Spinal cord (tissue), 10 donors: ENCODE data around the gene PKP1. TPM values are rescaled to one million over a fixed set of nuclear protein-coding genes. Genes with fewer than 3 reads are reported as not detected.

Source experiments
- DNase-seq, 6 donors: peaks; one replicate each; pipeline versions ENCODE4 v3.0.0 to v3.0.0-alpha.2; 2013 to 2015; ENCODE audit warnings: low spot score in 6 of 6, low read depth in 4 of 6
- H3K27ac ChIP-seq: one replicate; pipeline ENCODE4 v1.5.1; 2013; ENCODE audit warnings: low read depth, low read length, control low read depth
- H3K27me3 ChIP-seq: one replicate; pipeline ENCODE4 v1.6.1; 2013; ENCODE audit warnings: low read length; ENCODE audit not compliant: control insufficient read depth, insufficient read depth
- H3K36me3 ChIP-seq: one replicate; pipeline ENCODE4 v1.6.1; 2013; ENCODE audit warnings: low read length; ENCODE audit not compliant: control insufficient read depth, insufficient read depth
- H3K4me1 ChIP-seq: one replicate; pipeline ENCODE4 v1.6.1; 2013; ENCODE audit warnings: low read length; ENCODE audit not compliant: control insufficient read depth, insufficient read depth
- H3K4me3 ChIP-seq: one replicate; pipeline ENCODE4 v1.5.1; 2013; ENCODE audit warnings: low read depth, low read length, control low read depth
- H3K9me3 ChIP-seq: one replicate; pipeline ENCODE4 v1.6.1; 2013; ENCODE audit warnings: low read length; ENCODE audit not compliant: control insufficient read depth, insufficient read depth
- WGBS: methylation state at CpG from one replicate; pipeline ENCODE4 v1.1.5; 2013; ENCODE audit warnings: missing lambda C conversion rate; ENCODE audit not compliant: insufficient coverage; 5-methylcytosine and 5-hydroxymethylcytosine counted together
- polyA plus RNA-seq, 2 donors: library from polyadenylated mRNA; unstranded; fragments of 120-200 nt; gene quantifications; one replicate each; pipeline ENCODE4 v1.2.1, GENCODE V29; 2013; ENCODE audit not compliant: insufficient read length in 2 of 2
- total RNA-seq, 2 donors: library from RNA; depleted of rRNA in 1 of 2; stranded (reverse); fragments of 120-200 nt in 1 of 2; fragments of >200 nt in 1 of 2; gene quantifications; one replicate each; pipeline versions ENCODE4 v1.2.3 to v1.2.4, GENCODE V29; 2013 to 2014
- donor health status: healthy.

The PKP1 gene
- total and polyA plus RNA-seq, 4 donors = 0.22 to 1.2 (median 0.99) TPM

DNA sequence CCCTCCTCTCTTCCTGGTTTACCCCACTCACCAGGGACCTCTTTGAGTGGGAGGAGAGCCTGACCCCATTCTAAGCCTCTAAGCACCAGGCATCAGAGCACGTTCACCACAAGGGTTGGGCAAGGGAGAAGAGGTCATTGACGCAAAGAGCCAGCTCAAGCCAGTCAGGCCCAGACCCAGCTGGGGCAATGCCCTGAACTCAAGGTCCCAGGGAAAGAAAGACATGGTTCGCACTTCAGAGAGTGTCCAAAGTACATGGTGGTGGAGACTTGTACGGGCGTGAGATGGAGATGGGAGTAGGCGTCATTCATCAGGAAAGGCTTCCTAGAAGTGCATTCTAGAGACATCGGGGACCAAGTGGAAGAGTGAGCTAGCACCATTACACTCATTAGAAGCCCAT lies 7.2 kb downstream of the PKP1 start:
- Histone ChIP-seq H3K27me3 (peaks cover 4% of the 10 kb centered on the region), H3K9me3 (no peaks in the 10 kb centered on the region), H3K4me3 (no peak overlapping the region), H3K36me3 (no peaks in the 10 kb centered on the region), H3K27ac (no peak overlapping the region), H3K4me1 (no peaks in the 10 kb centered on the region)
- 90% methylated on average over 5 of the region's 7 CpGs for WGBS
- DNase-seq = no peak

DNA sequence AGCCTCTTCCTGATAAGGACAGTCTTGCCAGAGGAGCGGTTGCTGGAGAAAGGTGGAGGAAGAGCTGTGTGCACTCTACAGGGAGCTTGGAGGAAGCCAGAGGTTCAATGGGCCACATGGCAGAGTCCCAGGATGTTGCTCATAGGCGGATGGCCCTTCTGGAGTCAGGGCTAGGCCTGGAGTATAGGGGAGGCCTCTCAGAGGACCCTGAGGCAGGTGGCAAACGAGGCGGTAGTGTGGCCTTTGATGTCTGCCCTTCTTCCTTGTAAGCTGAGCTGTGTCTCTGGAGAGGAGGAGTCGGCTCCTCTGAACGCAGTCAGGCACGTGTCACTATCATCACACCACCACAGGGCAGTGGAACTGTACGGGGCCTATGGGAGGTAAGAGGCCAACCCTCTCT lies 8.6 kb downstream of the PKP1 start:
- no peak overlapping the region for H3K27ac ChIP-seq
- no peak overlapping the region for H3K4me3 ChIP-seq
- WGBS = 89% methylated on average over 3 of the region's 8 CpGs
- H3K27me3 ChIP-seq = no peaks in the 10 kb centered on the region
- H3K9me3 ChIP-seq = no peaks in the 10 kb centered on the region
- no peaks in the 10 kb centered on the region for H3K36me3 ChIP-seq
- no peak for DNase-seq
- H3K4me1 ChIP-seq = no peaks in the 10 kb centered on the region

GRCh38 chr1:201294876-201295275 lies 11.6 kb downstream of the PKP1 start:
- no peak overlapping the region for H3K4me3 ChIP-seq
- DNase-seq = no peak
- 88% methylated on average over 2 of the region's 2 CpGs for WGBS
- no peaks in the 10 kb centered on the region for H3K9me3 ChIP-seq
- H3K27ac ChIP-seq = no peak overlapping the region
- H3K4me1 ChIP-seq = no peaks in the 10 kb centered on the region
- no peaks in the 10 kb centered on the region for H3K36me3 ChIP-seq
- H3K27me3 ChIP-seq = no peaks in the 10 kb centered on the region

DNA sequence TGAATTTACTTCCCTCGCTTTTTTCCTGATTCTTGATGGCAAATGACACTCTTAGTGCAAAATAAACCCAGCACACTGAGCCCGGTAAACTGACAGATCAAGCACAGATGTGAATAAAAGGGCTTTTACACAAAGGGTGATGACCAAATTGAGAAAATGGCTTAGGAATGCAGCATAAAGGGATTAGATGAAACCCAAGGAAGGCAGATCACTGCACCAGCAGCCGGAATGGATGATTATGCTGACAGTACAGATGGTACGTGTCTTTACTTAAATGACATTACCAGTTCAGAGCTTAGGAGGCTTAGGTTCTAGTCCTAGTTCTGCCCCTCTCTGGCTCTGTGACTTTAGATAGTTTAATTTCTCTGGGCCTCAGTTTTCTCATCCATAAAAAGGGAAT lies 12.0 kb downstream of the PKP1 start:
- Histone ChIP-seq H3K4me1 (no peaks in the 10 kb centered on the region), H3K4me3 (no peak overlapping the region), H3K9me3 (no peaks in the 10 kb centered on the region), H3K27me3 (no peaks in the 10 kb centered on the region), H3K36me3 (no peaks in the 10 kb centered on the region), H3K27ac (no peak overlapping the region)
- WGBS = 76% methylated on average over 2 of the region's 4 CpGs
- no peak for DNase-seq

GRCh38 chr1:201295861-201296260 lies 12.6 kb downstream of the PKP1 start:
- WGBS = 77% methylated on average over 2 of the region's 3 CpGs
- peaks cover 3% of the 10 kb centered on the region for H3K4me1 ChIP-seq
- no peaks in the 10 kb centered on the region for H3K9me3 ChIP-seq
- no peak overlapping the region for H3K27ac ChIP-seq
- no peaks in the 10 kb centered on the region for H3K36me3 ChIP-seq
- no peaks in the 10 kb centered on the region for H3K27me3 ChIP-seq
- no peak for DNase-seq
- no peak overlapping the region for H3K4me3 ChIP-seq

DNA sequence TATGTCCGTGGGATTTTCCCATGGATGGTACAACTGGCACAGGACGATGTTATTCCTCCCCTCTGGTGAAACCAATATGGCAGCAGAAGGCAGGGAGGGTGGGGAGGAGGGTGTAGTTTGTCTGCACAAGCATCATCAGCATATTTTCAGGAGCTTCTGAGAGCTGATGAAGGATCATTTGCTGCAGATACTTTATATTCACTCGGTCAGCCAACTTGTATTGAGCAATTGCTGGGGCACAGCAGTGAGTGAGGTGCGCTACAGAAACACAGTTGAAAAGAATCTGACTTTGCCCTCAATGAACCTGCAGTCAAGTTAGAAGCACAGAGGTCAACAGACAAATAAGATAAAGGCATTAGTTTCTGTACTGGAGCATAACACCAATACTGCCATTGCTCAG lies 13.0 kb downstream of the PKP1 start:
- Histone ChIP-seq H3K4me1 (peaks cover 6% of the 10 kb centered on the region), H3K27me3 (no peaks in the 10 kb centered on the region), H3K36me3 (no peaks in the 10 kb centered on the region), H3K27ac (no peak overlapping the region), H3K9me3 (no peaks in the 10 kb centered on the region), H3K4me3 (no peak overlapping the region)
- DNase-seq = no peak
- 89% methylated on average over 4 of the region's 4 CpGs for WGBS

- H3K9me3 ChIP-seq = no peaks in the 10 kb centered on the region
- no peaks in the 10 kb centered on the region for H3K27me3 ChIP-seq
- no peak for DNase-seq
- no peak overlapping the region for H3K27ac ChIP-seq
- H3K4me3 ChIP-seq = no peak overlapping the region
- H3K36me3 ChIP-seq = no peaks in the 10 kb centered on the region
- H3K4me1 ChIP-seq = peaks cover 6% of the 10 kb centered on the region
- WGBS = 91% methylated on average over 7 of the region's 7 CpGs
Measured at GRCh38 chr1:201298396-201299381, 15.4 kb downstream of the PKP1 start.

GRCh38 chr1:201299968-201300367 lies 16.7 kb downstream of the PKP1 start:
- H3K9me3 ChIP-seq = no peaks in the 10 kb centered on the region
- peaks cover 2% of the 10 kb centered on the region for H3K27me3 ChIP-seq
- H3K4me1 ChIP-seq = peaks cover 6% of the 10 kb centered on the region
- H3K36me3 ChIP-seq = no peaks in the 10 kb centered on the region
- no peak overlapping the region for H3K27ac ChIP-seq
- no peak for DNase-seq
- H3K4me3 ChIP-seq = no peak overlapping the region
- 88% methylated on average over 5 of the region's 6 CpGs for WGBS

GRCh38 chr1:201300641-201301040 lies 17.3 kb downstream of the PKP1 start:
- 73% methylated on average over 4 of the region's 4 CpGs for WGBS
- H3K4me1 ChIP-seq = peaks cover 6% of the 10 kb centered on the region
- DNase-seq = no peak

More at GRCh38 chr1:201300641-201301040, 17.3 kb downstream of the PKP1 start:
- Histone ChIP-seq H3K4me3 (no peak overlapping the region), H3K9me3 (no peaks in the 10 kb centered on the region), H3K36me3 (no peaks in the 10 kb centered on the region), H3K27me3 (peaks cover 2% of the 10 kb centered on the region), H3K27ac (no peak overlapping the region)
